MM.1S (cell line): Measurements from ENCODE around the gene RNF222.

Experiments
- CTCF ChIP-seq: fragments of 300-600 bp; sonication (generic); IDR thresholded peaks from 2 replicates; pipeline ENCODE4 v1.5.1; 2016; ENCODE audit warnings: antibody characterized with exemption, low read length, mixed read lengths
- EZH2 ChIP-seq: fragments of 300-600 bp; sonication (generic); optimal IDR thresholded peaks from 2 replicates; pipeline ENCODE3; 2017; ENCODE audit warnings: low read depth, mild to moderate bottlenecking, antibody characterized with exemption, low read length, mixed read lengths

GRCh38 chr17:8387914-8388651 lies 9.5 kb downstream of the RNF222 start:
- TF ChIP-seq CTCF: no peak
- TF ChIP-seq EZH2: no peak
